Measurements from ENCODE around the gene LRRFIP2.

Gene LRRFIP2

GRCh38 chr3:37115446-37115845 is 58.9 kb downstream of the LRRFIP2 start:
- DNase-seq (ENCODE audit: low read depth) = no peak
- TF ChIP-seq, protein P1, sequence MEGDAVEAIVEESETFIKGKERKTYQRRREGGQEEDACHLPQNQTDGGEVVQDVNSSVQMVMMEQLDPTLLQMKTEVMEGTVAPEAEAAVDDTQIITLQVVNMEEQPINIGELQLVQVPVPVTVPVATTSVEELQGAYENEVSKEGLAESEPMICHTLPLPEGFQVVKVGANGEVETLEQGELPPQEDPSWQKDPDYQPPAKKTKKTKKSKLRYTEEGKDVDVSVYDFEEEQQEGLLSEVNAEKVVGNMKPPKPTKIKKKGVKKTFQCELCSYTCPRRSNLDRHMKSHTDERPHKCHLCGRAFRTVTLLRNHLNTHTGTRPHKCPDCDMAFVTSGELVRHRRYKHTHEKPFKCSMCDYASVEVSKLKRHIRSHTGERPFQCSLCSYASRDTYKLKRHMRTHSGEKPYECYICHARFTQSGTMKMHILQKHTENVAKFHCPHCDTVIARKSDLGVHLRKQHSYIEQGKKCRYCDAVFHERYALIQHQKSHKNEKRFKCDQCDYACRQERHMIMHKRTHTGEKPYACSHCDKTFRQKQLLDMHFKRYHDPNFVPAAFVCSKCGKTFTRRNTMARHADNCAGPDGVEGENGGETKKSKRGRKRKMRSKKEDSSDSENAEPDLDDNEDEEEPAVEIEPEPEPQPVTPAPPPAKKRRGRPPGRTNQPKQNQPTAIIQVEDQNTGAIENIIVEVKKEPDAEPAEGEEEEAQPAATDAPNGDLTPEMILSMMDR (IDR thresholded peaks at IDR 0.05; ENCODE audit: insufficient read depth, low read depth, low read length, missing control alignments) = no peak
- H3K4me3 ChIP-seq (ENCODE audit: low read depth, low read length) = no peak overlapping the region

GRCh38 chr3:37114251-37115145 is 59.9 kb downstream of the LRRFIP2 start:
- TF ChIP-seq, protein P1 (IDR thresholded peaks at IDR 0.05; ENCODE audit: insufficient read depth, low read depth, low read length, missing control alignments) = no peak
- H3K4me3 ChIP-seq (ENCODE audit: low read depth, low read length) = no peak overlapping the region
- no peak for DNase-seq (ENCODE audit: low read depth)

DNA sequence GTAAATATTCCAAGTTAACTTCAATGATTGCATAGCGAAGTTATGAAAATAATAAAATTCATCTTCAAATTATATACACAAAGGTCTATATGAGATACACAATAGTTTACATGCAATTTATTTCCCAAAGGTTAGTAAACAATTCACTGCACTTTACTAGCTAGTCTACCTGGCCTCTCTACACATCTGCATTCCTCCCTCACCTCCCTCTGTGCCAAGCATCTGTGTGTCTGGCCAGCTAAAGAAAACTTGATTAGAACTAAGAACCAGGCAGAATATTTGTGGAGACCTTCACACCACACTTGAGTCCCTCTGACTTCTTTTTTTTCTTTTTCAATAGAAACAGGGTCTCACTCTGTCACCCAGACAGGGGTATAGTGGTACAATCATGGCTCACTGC is 61.4 kb downstream of the LRRFIP2 start:
- H3K4me3 ChIP-seq (ENCODE audit: low read depth, low read length) = no peak overlapping the region
- DNase-seq (ENCODE audit: low read depth) = no peak
- TF ChIP-seq, protein P1 (IDR thresholded peaks at IDR 0.05; ENCODE audit: insufficient read depth, low read depth, low read length, missing control alignments) = no peak

- no peak for DNase-seq (ENCODE audit: low read depth)
- TF ChIP-seq, protein P1 (IDR thresholded peaks at IDR 0.05; ENCODE audit: insufficient read depth, low read depth, low read length, missing control alignments) = no peak
- no peak overlapping the region for H3K4me3 ChIP-seq (ENCODE audit: low read depth, low read length)
Observed at GRCh38 chr3:37111199-37111598, 63.2 kb downstream of the LRRFIP2 start.

GRCh38 chr3:37107846-37108245 is 66.5 kb downstream of the LRRFIP2 start:
- TF ChIP-seq, protein P1 (IDR thresholded peaks at IDR 0.05; ENCODE audit: insufficient read depth, low read depth, low read length, missing control alignments) = no peak
- H3K4me3 ChIP-seq (ENCODE audit: low read depth, low read length) = no peak overlapping the region

DNA sequence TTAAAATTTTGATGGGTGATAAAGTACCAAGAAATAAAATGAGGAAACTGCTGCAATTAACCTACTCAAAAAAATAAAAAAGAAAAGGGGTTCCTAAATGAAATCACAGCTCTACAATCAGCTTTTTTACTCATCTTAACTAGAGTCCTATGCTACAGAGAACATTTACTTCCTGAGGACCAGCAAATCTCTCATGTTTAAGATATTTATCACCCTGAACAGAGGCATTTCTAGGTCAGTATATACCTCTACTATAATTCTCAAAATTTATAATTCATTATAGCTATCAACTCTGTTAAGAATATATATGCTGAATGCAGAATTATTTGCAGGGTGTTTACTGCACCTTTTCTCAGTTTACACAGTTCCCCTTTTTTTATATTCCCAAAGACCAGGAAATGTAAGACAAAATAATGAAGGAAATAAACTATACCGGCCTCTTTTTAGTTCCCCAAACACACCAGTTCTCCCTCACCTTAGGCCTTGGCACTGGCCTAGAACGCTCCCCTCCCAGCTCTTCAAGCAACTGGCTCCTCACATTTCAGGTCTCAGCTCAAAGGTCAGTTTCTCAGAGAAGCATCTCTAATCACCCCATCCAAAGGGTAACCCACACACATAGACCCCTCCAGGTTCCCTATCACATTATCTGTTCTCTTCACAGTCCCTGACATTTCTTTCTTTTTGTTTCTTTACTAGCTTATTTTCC is 71.1 kb downstream of the LRRFIP2 start:
- no peak overlapping the region for H3K4me3 ChIP-seq (ENCODE audit: low read depth, low read length)
- TF ChIP-seq, protein P1 (IDR thresholded peaks at IDR 0.05; ENCODE audit: insufficient read depth, low read depth, low read length, missing control alignments) = no peak

More at GRCh38 chr3:37107846-37108245, 66.5 kb downstream of the LRRFIP2 start:
- DNase-seq (ENCODE audit: low read depth) = no peak

More for the DNA sequence above, 71.1 kb downstream of the LRRFIP2 start:
- DNase-seq (ENCODE audit: low read depth) = no peak

Measured in GM12865 (cell line).